ENCODE results near the gene MAPK10. TPM values are rescaled to one million over a fixed set of nuclear protein-coding genes. Genes with fewer than 3 reads are reported as not detected.

The MAPK10 gene
- total and polyA plus RNA-seq, 8 donors = 1.4 to 103 (median 15.0) TPM

DNA sequence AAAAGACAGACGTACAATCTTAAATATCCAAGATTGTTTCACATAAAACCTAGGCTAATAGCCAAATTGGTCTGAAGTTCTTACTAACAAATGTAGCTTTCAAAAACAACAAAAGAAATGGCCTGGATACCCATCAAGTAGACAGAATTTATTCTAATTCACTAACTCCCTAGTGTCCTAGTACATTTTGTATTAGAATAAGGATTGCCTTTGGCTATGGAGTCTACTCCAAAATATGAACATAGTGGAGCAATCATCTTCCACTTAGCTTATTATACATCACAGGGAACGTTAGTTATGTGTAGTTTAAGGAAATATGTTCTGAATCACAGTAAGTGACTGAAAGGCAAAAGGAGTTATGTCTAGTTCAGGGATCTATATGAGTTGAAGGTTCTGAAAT lies 81.7 kb downstream of the MAPK10 start:
- TF ChIP-seq, protein P1, sequence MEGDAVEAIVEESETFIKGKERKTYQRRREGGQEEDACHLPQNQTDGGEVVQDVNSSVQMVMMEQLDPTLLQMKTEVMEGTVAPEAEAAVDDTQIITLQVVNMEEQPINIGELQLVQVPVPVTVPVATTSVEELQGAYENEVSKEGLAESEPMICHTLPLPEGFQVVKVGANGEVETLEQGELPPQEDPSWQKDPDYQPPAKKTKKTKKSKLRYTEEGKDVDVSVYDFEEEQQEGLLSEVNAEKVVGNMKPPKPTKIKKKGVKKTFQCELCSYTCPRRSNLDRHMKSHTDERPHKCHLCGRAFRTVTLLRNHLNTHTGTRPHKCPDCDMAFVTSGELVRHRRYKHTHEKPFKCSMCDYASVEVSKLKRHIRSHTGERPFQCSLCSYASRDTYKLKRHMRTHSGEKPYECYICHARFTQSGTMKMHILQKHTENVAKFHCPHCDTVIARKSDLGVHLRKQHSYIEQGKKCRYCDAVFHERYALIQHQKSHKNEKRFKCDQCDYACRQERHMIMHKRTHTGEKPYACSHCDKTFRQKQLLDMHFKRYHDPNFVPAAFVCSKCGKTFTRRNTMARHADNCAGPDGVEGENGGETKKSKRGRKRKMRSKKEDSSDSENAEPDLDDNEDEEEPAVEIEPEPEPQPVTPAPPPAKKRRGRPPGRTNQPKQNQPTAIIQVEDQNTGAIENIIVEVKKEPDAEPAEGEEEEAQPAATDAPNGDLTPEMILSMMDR (IDR thresholded peaks at IDR 0.05) = no peak
- TF ChIP-seq POLR2AphosphoS5 (IDR thresholded peaks at IDR 0.05) (no peak), EP300 (IDR thresholded peaks at IDR 0.05) (no peak), POLR2A (IDR thresholded peaks at IDR 0.05) (no peak)
- Histone ChIP-seq H3K4me3 (no peak overlapping the region), H3K27ac (no peak overlapping the region), H3K36me3 (no peaks in the 10 kb centered on the region), H3K27me3 (no peaks in the 10 kb centered on the region), H3K9me3 (no peaks in the 10 kb centered on the region), H3K4me1 (no peaks in the 10 kb centered on the region)
- no peak for DNase-seq
- 40 to 60% (median 54%) methylated on average over 2 of the region's 2 CpGs for WGBS, 5 donors
- intact Hi-C loops (cut with DNase I; ENCODE audit: low total_unique reads) = no loop called here

DNA sequence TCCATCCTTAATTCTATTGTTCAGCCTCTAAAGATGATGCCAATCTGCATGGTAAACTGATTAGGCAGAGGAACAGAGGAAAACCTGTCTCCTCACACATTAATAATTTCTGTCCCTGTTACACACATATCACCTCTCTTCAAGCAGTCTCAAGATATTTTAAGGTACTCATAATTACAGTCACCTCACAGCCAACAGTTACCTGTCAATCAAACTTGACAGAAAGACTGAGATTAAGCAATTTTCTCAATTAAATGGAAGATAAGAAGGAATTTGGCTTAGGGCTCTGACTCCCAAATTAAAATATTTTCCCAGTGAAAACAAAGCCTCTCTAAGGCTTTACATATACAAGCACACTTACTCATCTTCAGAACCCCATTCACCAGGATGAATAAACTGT lies 85.2 kb downstream of the MAPK10 start:
- DNase-seq = no peak
- Histone ChIP-seq H3K4me3 (no peak overlapping the region), H3K4me1 (no peaks in the 10 kb centered on the region), H3K27ac (no peak overlapping the region), H3K27me3 (no peaks in the 10 kb centered on the region), H3K9me3 (no peaks in the 10 kb centered on the region), H3K36me3 (no peaks in the 10 kb centered on the region)
- TF ChIP-seq EP300 (IDR thresholded peaks at IDR 0.05) = no peak
- TF ChIP-seq POLR2AphosphoS5 (IDR thresholded peaks at IDR 0.05) = no peak
- TF ChIP-seq, protein P1 (IDR thresholded peaks at IDR 0.05) = no peak
- TF ChIP-seq POLR2A (IDR thresholded peaks at IDR 0.05) = no peak
- intact Hi-C loops (cut with DNase I; ENCODE audit: low total_unique reads) = no loop called here

DNA sequence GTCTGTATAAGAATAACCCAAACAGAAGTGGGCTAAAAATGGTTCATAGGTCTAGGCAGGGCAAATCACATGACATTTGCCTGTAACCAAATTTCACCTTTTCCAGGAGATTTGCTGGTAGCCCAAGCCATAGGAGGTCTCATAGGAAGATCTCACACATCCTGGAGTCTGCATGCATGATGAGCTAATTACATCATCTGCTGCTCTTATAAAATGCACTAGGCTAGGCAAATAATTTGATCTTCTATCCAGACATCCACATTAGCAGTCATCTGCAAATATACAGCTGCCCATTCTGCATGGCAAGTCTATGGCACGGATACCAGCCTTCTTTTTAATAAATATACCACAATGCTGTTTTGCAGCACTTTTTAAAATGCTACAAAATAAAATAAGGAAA lies 87.2 kb downstream of the MAPK10 start:
- Histone ChIP-seq H3K27me3 (no peaks in the 10 kb centered on the region), H3K4me3 (no peak overlapping the region), H3K9me3 (no peaks in the 10 kb centered on the region), H3K27ac (no peak overlapping the region), H3K36me3 (no peaks in the 10 kb centered on the region), H3K4me1 (no peaks in the 10 kb centered on the region)
- DNase-seq = peak in 1 of 2 donors; percentile 7
- no peak for TF ChIP-seq POLR2A (IDR thresholded peaks at IDR 0.05)
- TF ChIP-seq, protein P1 (IDR thresholded peaks at IDR 0.05) = no peak
- TF ChIP-seq EP300 (IDR thresholded peaks at IDR 0.05) = no peak
- no peak for TF ChIP-seq POLR2AphosphoS5 (IDR thresholded peaks at IDR 0.05)
- intact Hi-C loops (cut with DNase I; ENCODE audit: low total_unique reads) = no loop called here
- WGBS, 5 donors = 88 to 94% (median 90%) methylated on average over 1 of the region's 1 CpG

DNA sequence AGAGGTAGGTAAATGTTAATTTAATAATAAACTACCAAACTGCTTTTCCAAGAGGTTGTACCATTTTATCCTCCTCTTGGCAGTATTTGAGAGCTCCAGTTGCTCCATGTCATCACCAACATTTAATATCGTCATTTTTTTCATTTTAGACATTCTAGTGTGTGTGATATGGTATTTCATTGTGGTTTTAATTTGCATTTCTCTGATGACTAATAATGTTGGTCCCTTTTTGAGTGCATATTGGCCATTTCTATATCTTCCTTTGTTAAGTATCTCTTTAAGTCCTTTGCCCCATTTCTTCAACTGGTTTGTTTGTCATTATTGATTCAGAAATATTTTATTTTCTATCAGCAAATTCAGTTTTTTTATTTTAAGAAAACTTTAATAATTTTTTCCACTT lies 88.8 kb downstream of the MAPK10 start:
- no peak for DNase-seq
- H3K4me1 ChIP-seq = no peaks in the 10 kb centered on the region
- no peak overlapping the region for H3K4me3 ChIP-seq
- TF ChIP-seq POLR2A (IDR thresholded peaks at IDR 0.05) = no peak
- TF ChIP-seq POLR2AphosphoS5 (IDR thresholded peaks at IDR 0.05) = no peak
- TF ChIP-seq EP300 (IDR thresholded peaks at IDR 0.05) = no peak
- TF ChIP-seq, protein P1 (IDR thresholded peaks at IDR 0.05) = no peak
- no peaks in the 10 kb centered on the region for H3K27me3 ChIP-seq
- H3K9me3 ChIP-seq = no peaks in the 10 kb centered on the region
- H3K27ac ChIP-seq = no peak overlapping the region
- intact Hi-C loops (cut with DNase I; ENCODE audit: low total_unique reads) = no loop called here
- 88 to 96% (median 90%) methylated on average over 1 of the region's 1 CpG for WGBS, 5 donors
- no peaks in the 10 kb centered on the region for H3K36me3 ChIP-seq
